Epithelial cell of proximal tubule (primary cell): ENCODE data around the gene LAMA4. TPM values are rescaled to one million over a fixed set of nuclear protein-coding genes. Genes with fewer than 3 reads are reported as not detected.
A peak's percentile ranks its signal among the peaks of the same experiment; 100 is the strongest.

ENCODE experiments used
- DNase-seq: peaks from one replicate; pipeline ENCODE4 v3.0.0-alpha.2; 2011; ENCODE audit warnings: low read depth
- H3K4me3 ChIP-seq: 2 replicates; pipeline ENCODE4 v1.5.1; 2011; ENCODE audit warnings: low read depth, mild to moderate bottlenecking, low read length
- CTCF ChIP-seq: conservative IDR thresholded peaks from 2 replicates; pipeline ENCODE4 v1.5.1; 2012; ENCODE audit warnings: low read depth, mild to moderate bottlenecking, low read length
- total RNA-seq: library from RNA; depleted of rRNA; stranded (reverse); fragments of >200 nt; gene quantifications from 2 replicates; pipeline ENCODE4 v1.2.3, GENCODE V29; 2015

LAMA4 gene
- total RNA-seq, 1 donor from 2014 or later: 8.0 TPM

DNA sequence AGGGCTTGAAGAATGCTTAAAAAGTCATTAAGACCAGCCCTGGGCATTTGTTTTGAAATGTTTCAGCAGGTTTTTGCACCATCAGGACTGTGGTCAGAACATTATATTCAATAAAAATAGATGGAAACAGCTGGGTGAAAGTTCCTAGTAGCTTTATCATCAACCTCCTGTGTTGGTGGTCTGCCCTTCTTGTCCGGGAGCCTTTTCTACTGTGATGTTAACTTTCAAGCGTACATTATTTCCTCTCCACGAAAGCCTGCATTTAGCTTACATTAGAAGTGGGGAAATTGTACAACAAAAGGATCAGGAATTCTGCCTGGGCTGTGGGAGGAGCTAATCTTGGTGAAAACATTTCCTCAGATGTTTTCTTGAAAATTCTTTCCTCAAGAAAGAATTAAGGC is 71.1 kb downstream of the LAMA4 start:
- TF ChIP-seq CTCF: no peak
- DNase-seq: no peak
- H3K4me3 ChIP-seq: no peak overlapping the region

GRCh38 chr6:112181130-112181529 is 73.2 kb downstream of the LAMA4 start:
- DNase-seq: no peak
- H3K4me3 ChIP-seq: no peak overlapping the region
- TF ChIP-seq CTCF: no peak

DNA sequence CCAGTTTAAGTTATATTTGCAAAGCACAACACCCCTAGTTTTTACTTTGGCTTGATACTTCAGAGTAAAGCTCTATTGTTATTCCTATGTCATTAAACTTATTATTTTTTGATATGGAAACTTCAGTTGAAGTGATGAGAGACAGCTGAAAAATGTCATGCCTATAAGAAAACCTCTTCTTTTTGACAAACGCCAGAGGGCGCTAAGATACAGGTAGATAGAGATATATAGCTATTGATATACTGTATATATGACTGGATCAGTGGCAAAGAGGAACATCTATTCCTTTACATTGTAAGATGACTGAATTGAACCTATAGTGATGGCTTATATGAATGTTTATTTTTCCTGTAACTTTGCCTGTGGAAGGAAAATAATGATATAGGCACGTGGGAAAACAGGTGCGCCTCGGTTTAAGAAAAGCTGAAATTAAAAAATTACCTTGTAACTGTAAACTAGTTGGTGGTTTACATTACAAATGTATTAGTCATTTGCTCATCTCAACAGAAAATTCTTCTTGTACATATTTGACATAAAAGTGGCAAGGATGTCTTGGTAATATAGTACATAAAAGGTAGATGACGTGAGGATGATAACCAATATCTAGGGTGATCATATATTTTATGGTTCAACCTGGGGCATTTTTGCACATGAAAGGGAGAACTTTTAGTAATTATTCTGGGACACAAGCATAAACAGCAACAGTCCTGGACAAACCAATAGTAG is 74.1 kb downstream of the LAMA4 start:
- peak; percentile 75 for TF ChIP-seq CTCF
- DNase-seq: peak; percentile 43
- H3K4me3 ChIP-seq: no peak overlapping the region

DNA sequence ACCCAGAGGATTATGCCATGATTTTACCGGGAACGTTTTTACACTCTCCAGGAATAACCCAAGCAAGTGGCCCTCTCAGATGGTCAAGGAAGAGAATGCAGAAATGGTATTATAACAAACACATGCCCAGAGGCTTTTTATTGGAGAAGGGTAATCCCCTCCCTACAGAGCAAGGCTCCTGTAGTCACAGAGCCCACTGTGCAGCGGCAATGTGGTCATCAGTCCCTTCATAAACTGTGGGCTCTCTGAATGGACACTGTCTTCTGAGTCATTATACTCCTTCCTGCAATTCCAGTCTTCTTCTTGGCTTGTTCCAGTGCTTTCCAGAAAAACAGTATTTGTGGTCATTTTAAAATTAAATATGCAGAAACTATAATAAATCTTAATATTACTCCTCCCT is 74.7 kb downstream of the LAMA4 start:
- DNase-seq: no peak
- TF ChIP-seq CTCF: no peak
- H3K4me3 ChIP-seq: no peak overlapping the region

GRCh38 chr6:112178846-112179245 is 75.5 kb downstream of the LAMA4 start:
- no peak overlapping the region for H3K4me3 ChIP-seq
- TF ChIP-seq CTCF: no peak

GRCh38 chr6:112177092-112177491 is 77.3 kb downstream of the LAMA4 start:
- no peak for DNase-seq
- no peak overlapping the region for H3K4me3 ChIP-seq
- TF ChIP-seq CTCF: no peak

More at GRCh38 chr6:112178846-112179245, 75.5 kb downstream of the LAMA4 start:
- no peak for DNase-seq

DNA sequence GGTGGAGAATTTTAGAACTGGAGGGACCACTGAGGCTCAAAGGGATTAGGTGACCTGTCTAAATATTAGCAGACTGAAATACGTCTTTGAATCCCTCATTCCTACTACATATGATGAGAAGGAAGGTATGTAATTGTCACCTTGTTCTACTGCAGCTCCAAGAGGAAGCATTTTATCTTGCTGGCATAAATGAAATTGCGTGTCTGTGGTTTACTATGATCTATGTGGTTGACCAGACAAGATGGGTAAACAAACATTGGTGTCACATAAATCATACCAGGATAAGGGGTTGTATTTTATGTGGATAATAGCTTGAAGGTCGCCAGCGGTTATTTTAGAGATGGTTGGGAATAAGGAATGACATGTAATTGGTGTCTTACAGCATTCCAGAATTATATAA is 78.2 kb downstream of the LAMA4 start:
- no peak for TF ChIP-seq CTCF
- no peak overlapping the region for H3K4me3 ChIP-seq
- no peak for DNase-seq
